ENCODE results near the gene MAGEH1. TPM values are rescaled to one million over a fixed set of nuclear protein-coding genes. Genes with fewer than 3 reads are reported as not detected.
"Not testable (repeated sequence)": the region's sequence is repeated elsewhere in the genome, so short reads cannot be mapped to it uniquely, and the experiment has no call there.

MAGEH1 gene
- total RNA-seq, result 10 to 100 TPM; 16.0 to 38.0 (median 30.5) TPM

DNA sequence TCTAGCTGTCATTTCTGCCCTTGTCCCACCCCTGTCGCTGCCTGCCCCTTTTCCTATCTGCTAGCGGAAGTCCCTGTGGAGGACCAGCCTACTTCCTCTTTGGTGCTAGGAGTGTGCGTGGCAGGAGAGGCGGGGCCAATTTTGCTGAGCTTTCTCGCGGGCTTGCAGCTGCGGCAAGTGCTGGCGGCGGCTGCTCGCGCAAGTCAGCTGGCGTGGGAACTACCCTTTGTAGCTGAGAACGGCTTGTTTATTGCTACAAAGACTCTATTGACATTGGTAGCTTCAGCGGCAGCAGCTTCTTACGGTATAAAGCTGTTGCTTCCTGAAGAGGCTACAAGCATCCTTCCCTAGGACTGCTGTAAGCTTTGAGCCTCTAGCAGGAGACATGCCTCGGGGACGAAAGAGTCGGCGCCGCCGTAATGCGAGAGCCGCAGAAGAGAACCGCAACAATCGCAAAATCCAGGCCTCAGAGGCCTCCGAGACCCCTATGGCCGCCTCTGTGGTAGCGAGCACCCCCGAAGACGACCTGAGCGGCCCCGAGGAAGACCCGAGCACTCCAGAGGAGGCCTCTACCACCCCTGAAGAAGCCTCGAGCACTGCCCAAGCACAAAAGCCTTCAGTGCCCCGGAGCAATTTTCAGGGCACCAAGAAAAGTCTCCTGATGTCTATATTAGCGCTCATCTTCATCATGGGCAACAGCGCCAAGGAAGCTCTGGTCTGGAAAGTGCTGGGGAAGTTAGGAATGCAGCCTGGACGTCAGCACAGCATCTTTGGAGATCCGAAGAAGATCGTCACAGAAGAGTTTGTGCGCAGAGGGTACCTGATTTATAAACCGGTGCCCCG is at the start of gene MAGEH1:
Gene MAGEH1, plus strand, starts transcription at position 138 of the 843 bp plus-strand sequence. Its CDS starts 248 bp downstream, at position 386.
- no peak for DNase-seq (ENCODE audit: low spot score)
- TF ChIP-seq CTCF (IDR thresholded peaks at IDR 0.05), result no peak
- ATAC-seq (ENCODE audit: low FRiP score), result peak; percentile 75

GRCh38 chrX:55427079-55427478 is 24.8 kb upstream of the MAGEH1 start:
- not testable (repeated sequence) for ATAC-seq (ENCODE audit: low FRiP score)

GRCh38 chrX:55443468-55443867 is 8.5 kb upstream of the MAGEH1 start:
- ATAC-seq (ENCODE audit: low FRiP score); DNase-seq (ENCODE audit: low spot score): not testable (repeated sequence)

More at GRCh38 chrX:55427079-55427478, 24.8 kb upstream of the MAGEH1 start:
- DNase-seq (ENCODE audit: low spot score), result not testable (repeated sequence)

GRCh38 chrX:55450259-55450658 is 1.7 kb upstream of the MAGEH1 start:
- no peak for TF ChIP-seq CTCF (IDR thresholded peaks at IDR 0.05)
- ATAC-seq (ENCODE audit: low FRiP score), result no peak
- no peak for DNase-seq (ENCODE audit: low spot score)

GRCh38 chrX:55451141-55451540 is 786 bp upstream of the MAGEH1 start:
- DNase-seq (ENCODE audit: low spot score), result no peak
- no peak for ATAC-seq (ENCODE audit: low FRiP score)
- no peak for TF ChIP-seq CTCF (IDR thresholded peaks at IDR 0.05)

DNA sequence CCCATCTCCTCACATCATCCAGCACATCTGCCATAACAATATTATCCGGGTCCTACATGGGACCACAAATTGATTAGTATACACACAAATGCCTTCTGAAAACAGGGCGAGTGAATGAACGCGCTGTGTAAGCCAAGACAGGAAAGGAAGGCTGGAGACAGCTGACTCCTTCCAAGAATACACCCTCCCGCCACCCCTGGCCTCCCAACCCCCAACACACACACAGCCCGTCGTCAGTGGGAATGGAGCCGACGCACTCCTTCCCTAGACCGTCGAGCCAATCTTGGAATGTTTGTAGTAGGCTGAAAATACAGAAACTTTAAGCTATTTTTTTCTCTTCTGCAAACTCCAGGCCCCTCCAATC is 319 bp upstream of the MAGEH1 start:
- ATAC-seq (ENCODE audit: low FRiP score), result no peak
- no peak for TF ChIP-seq CTCF (IDR thresholded peaks at IDR 0.05)

DNA sequence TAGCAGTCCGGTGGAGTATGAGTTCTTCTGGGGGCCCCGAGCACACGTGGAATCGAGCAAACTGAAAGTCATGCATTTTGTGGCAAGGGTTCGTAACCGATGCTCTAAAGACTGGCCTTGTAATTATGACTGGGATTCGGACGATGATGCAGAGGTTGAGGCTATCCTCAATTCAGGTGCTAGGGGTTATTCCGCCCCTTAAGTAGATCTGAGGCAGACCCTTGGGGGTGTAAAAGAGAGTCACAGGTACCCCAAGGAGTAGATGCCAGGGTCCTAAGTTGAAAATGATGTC is 852 bp downstream of the MAGEH1 start:
- DNase-seq (ENCODE audit: low spot score) (no peak), ATAC-seq (ENCODE audit: low FRiP score) (peak; percentile 24)
- TF ChIP-seq CTCF (IDR thresholded peaks at IDR 0.05), result no peak

More for the DNA sequence above, 319 bp upstream of the MAGEH1 start:
- no peak for DNase-seq (ENCODE audit: low spot score)

GRCh38 chrX:55455708-55456107 is 3.8 kb downstream of the MAGEH1 start:
- DNase-seq (ENCODE audit: low spot score); ATAC-seq (ENCODE audit: low FRiP score): not testable (repeated sequence)

DNA sequence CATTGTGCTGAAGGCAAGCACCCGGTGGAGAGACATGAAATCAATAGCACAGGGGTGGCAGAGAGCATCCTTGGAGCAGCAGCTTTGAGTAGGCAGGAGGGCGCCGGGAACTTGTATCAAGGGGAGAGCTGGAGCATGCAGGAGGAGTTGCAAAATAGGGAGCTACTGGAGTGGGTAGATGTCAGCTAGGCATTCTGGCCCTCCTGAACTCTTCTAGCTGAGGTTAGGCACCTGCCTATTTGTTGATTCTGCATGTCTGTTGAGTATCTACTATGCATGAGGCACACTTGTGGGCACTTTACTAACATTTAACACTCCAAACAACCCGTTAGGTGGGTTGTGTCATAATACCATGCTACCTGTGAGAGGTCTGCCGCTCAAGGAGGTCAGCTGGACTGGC is 7.5 kb downstream of the MAGEH1 start:
- not testable (repeated sequence) for ATAC-seq (ENCODE audit: low FRiP score); DNase-seq (ENCODE audit: low spot score)

DNA sequence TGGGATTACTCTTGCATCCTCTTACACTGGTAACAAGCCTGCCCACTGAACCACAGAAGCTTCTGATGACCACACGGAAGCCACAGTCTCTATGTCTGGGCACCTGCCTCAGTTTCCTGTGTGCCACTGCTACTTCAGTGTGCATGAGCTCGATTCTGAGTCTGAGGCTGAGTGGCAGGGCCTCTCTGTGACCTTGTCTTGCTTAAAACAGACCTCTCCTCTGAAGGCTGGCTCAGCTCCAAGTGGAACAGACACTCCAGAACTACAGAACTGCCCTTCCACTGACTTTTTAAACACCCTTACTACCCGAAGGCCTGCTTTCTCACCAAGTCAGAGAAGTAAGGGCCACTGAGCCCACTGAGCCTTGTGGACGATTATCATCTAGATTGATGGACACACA is 8.0 kb downstream of the MAGEH1 start:
- ATAC-seq (ENCODE audit: low FRiP score); DNase-seq (ENCODE audit: low spot score): not testable (repeated sequence)

- DNase-seq (ENCODE audit: low spot score); ATAC-seq (ENCODE audit: low FRiP score): not testable (repeated sequence)
These were observed 12.1 kb downstream of the MAGEH1 start for GRCh38 chrX:55464050-55464449.

DNA sequence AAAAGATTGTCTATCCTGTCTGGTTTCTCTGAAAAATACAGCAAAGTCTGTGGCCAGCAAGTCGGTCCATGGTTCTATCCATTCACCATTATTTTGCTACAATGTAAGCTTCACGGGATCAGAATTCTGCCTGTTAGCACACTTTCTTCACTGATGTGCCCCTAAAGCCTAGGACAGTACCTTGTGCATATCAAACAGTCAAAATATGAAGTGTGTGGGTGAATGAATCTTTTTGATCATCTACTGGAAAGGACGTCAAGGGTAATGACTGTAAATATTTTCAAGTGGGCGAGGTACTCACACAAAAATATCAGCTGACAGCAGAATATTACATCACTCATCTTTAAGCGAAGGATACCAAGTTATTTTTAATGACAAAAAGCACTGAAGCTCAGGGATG is 13.2 kb downstream of the MAGEH1 start:
- not testable (repeated sequence) for DNase-seq (ENCODE audit: low spot score)

DNA sequence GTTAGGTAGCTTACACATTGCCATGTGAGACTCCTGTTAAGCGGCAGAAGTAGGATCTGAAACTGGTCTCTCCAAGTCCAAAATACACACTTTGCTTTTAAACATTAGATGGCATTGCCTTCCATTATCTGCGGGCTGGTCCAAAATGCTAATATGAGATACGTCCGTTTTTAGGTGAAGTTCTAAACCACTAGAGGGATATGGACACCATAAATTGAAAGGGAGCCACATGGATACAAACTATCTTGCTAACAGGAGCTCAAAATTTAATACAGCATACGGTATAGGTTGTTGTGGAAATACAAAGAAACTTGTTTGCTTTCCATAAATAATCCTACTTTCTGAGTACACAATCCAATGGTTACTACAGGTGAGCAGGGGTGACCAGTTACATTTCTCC is 13.9 kb downstream of the MAGEH1 start:
- DNase-seq (ENCODE audit: low spot score); ATAC-seq (ENCODE audit: low FRiP score): not testable (repeated sequence)

More for the DNA sequence above, 13.2 kb downstream of the MAGEH1 start:
- not testable (repeated sequence) for ATAC-seq (ENCODE audit: low FRiP score)

GRCh38 chrX:55479956-55480355 is 28.0 kb downstream of the MAGEH1 start:
- ATAC-seq (ENCODE audit: low FRiP score); DNase-seq (ENCODE audit: low spot score): not testable (repeated sequence)
